ENCODE data around the gene DHRSX. TPM values are rescaled to one million over a fixed set of nuclear protein-coding genes. Genes with fewer than 3 reads are reported as not detected.

Gene DHRSX
- total and polyA plus RNA-seq, 2 of the 8 experiments (the other 6 are each of a cell fraction or from before 2014, with no cell fraction given) = 35.1 to 43.4 TPM

DNA sequence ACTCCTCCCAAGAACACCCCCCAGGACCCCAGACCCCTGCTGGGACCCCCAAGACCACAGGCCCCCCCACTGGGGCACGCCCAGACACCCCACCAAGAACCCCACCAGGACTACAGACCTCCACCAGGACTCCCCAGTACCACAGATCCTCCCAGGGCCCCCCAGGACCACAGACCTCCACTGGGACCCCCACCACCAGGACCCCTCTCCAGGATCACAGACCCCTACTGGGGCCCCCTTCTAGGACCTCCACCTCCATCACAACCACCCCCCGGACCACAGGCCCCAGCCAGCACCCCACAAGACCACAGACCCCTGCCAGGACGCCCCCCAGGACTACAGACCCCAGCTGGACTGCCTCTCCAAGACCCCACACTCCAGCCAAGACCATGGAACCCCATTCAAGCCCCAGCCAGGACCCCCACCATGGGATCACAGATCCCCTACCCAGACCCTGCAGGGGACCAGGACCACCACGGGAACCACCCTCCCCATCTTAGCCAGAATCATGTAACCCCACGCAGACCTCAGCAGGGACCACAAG, 855 bp upstream of the DHRSX start (continued):
- TF ChIP-seq, protein P1, sequence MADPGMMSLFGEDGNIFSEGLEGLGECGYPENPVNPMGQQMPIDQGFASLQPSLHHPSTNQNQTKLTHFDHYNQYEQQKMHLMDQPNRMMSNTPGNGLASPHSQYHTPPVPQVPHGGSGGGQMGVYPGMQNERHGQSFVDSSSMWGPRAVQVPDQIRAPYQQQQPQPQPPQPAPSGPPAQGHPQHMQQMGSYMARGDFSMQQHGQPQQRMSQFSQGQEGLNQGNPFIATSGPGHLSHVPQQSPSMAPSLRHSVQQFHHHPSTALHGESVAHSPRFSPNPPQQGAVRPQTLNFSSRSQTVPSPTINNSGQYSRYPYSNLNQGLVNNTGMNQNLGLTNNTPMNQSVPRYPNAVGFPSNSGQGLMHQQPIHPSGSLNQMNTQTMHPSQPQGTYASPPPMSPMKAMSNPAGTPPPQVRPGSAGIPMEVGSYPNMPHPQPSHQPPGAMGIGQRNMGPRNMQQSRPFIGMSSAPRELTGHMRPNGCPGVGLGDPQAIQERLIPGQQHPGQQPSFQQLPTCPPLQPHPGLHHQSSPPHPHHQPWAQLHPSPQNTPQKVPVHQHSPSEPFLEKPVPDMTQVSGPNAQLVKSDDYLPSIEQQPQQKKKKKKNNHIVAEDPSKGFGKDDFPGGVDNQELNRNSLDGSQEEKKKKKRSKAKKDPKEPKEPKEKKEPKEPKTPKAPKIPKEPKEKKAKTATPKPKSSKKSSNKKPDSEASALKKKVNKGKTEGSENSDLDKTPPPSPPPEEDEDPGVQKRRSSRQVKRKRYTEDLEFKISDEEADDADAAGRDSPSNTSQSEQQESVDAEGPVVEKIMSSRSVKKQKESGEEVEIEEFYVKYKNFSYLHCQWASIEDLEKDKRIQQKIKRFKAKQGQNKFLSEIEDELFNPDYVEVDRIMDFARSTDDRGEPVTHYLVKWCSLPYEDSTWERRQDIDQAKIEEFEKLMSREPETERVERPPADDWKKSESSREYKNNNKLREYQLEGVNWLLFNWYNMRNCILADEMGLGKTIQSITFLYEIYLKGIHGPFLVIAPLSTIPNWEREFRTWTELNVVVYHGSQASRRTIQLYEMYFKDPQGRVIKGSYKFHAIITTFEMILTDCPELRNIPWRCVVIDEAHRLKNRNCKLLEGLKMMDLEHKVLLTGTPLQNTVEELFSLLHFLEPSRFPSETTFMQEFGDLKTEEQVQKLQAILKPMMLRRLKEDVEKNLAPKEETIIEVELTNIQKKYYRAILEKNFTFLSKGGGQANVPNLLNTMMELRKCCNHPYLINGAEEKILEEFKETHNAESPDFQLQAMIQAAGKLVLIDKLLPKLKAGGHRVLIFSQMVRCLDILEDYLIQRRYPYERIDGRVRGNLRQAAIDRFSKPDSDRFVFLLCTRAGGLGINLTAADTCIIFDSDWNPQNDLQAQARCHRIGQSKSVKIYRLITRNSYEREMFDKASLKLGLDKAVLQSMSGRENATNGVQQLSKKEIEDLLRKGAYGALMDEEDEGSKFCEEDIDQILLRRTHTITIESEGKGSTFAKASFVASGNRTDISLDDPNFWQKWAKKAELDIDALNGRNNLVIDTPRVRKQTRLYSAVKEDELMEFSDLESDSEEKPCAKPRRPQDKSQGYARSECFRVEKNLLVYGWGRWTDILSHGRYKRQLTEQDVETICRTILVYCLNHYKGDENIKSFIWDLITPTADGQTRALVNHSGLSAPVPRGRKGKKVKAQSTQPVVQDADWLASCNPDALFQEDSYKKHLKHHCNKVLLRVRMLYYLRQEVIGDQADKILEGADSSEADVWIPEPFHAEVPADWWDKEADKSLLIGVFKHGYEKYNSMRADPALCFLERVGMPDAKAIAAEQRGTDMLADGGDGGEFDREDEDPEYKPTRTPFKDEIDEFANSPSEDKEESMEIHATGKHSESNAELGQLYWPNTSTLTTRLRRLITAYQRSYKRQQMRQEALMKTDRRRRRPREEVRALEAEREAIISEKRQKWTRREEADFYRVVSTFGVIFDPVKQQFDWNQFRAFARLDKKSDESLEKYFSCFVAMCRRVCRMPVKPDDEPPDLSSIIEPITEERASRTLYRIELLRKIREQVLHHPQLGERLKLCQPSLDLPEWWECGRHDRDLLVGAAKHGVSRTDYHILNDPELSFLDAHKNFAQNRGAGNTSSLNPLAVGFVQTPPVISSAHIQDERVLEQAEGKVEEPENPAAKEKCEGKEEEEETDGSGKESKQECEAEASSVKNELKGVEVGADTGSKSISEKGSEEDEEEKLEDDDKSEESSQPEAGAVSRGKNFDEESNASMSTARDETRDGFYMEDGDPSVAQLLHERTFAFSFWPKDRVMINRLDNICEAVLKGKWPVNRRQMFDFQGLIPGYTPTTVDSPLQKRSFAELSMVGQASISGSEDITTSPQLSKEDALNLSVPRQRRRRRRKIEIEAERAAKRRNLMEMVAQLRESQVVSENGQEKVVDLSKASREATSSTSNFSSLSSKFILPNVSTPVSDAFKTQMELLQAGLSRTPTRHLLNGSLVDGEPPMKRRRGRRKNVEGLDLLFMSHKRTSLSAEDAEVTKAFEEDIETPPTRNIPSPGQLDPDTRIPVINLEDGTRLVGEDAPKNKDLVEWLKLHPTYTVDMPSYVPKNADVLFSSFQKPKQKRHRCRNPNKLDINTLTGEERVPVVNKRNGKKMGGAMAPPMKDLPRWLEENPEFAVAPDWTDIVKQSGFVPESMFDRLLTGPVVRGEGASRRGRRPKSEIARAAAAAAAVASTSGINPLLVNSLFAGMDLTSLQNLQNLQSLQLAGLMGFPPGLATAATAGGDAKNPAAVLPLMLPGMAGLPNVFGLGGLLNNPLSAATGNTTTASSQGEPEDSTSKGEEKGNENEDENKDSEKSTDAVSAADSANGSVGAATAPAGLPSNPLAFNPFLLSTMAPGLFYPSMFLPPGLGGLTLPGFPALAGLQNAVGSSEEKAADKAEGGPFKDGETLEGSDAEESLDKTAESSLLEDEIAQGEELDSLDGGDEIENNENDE (IDR thresholded peaks at IDR 0.05; ENCODE audit: insufficient replicate concordance, low read length) = no peak
- TF ChIP-seq CBX5 (IDR thresholded peaks at IDR 0.05; ENCODE audit: low read depth, low read length) = no peak
- TF ChIP-seq POU5F1 (IDR thresholded peaks at IDR 0.05; ENCODE audit: low read depth, low read length) = no peak
- no peak for TF ChIP-seq GABPA (IDR thresholded peaks at IDR 0.05; ENCODE audit: borderline replicate concordance, insufficient read depth, low read length)
- TF ChIP-seq, protein P2, sequence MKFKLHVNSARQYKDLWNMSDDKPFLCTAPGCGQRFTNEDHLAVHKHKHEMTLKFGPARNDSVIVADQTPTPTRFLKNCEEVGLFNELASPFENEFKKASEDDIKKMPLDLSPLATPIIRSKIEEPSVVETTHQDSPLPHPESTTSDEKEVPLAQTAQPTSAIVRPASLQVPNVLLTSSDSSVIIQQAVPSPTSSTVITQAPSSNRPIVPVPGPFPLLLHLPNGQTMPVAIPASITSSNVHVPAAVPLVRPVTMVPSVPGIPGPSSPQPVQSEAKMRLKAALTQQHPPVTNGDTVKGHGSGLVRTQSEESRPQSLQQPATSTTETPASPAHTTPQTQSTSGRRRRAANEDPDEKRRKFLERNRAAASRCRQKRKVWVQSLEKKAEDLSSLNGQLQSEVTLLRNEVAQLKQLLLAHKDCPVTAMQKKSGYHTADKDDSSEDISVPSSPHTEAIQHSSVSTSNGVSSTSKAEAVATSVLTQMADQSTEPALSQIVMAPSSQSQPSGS (IDR thresholded peaks at IDR 0.05; ENCODE audit: low read length) = no peak
- TF ChIP-seq SP4 (IDR thresholded peaks at IDR 0.05; ENCODE audit: low read length) = no peak
- TF ChIP-seq NANOG (IDR thresholded peaks at IDR 0.05; ENCODE audit: insufficient read depth, low read depth, low read length, poor library complexity, severe bottlenecking) = no peak
